ENCODE data around the gene CDH13. TPM values are rescaled to one million over a fixed set of nuclear protein-coding genes. Genes with fewer than 3 reads are reported as not detected.

Gene CDH13
- total RNA-seq, 2 donors from 2014 or later: 2.4 to 6.3 TPM

- H3K27me3 ChIP-seq: no peaks in the 10 kb centered on the region
- H3K9ac ChIP-seq (ENCODE audit: low read depth in 2 of 2, low read length in 2 of 2): no peak overlapping the region
- intact Hi-C loops (cut with DNase I): no loop called here
- H3K4me3 ChIP-seq: no peak overlapping the region
- H3K27ac ChIP-seq: no peak overlapping the region
- TF ChIP-seq CTCF (IDR thresholded peaks at IDR 0.05): no peak
- no peaks in the 10 kb centered on the region for H3K4me1 ChIP-seq
- H3K36me3 ChIP-seq: no peaks in the 10 kb centered on the region
- no peaks in the 10 kb centered on the region for H3K9me3 ChIP-seq
- no peak for DNase-seq
Observed at GRCh38 chr16:83390759-83391158, 764.0 kb downstream of the CDH13 start.

GRCh38 chr16:83392743-83393142, 766.0 kb downstream of the CDH13 start:
- Histone ChIP-seq H3K4me1 (no peaks in the 10 kb centered on the region), H3K9me3 (no peaks in the 10 kb centered on the region), H3K9ac (ENCODE audit: low read depth in 2 of 2, low read length in 2 of 2) (no peak overlapping the region), H3K27ac (no peak overlapping the region), H3K27me3 (no peaks in the 10 kb centered on the region), H3K4me3 (no peak overlapping the region), H3K36me3 (no peaks in the 10 kb centered on the region)
- intact Hi-C loops (cut with DNase I): no loop called here
- DNase-seq: no peak
- no peak for TF ChIP-seq CTCF (IDR thresholded peaks at IDR 0.05)

- Histone ChIP-seq H3K27me3 (no peaks in the 10 kb centered on the region), H3K4me3 (no peak overlapping the region), H3K9ac (ENCODE audit: low read depth in 2 of 2, low read length in 2 of 2) (no peak overlapping the region), H3K4me1 (no peaks in the 10 kb centered on the region), H3K36me3 (no peaks in the 10 kb centered on the region), H3K9me3 (no peaks in the 10 kb centered on the region), H3K27ac (no peak overlapping the region)
- intact Hi-C loops (cut with DNase I): no loop called here
- DNase-seq: no peak
- TF ChIP-seq CTCF (IDR thresholded peaks at IDR 0.05): no peak
Observed at GRCh38 chr16:83393196-83393981, 766.6 kb downstream of the CDH13 start.

GRCh38 chr16:83397601-83398291, 771.0 kb downstream of the CDH13 start:
- Histone ChIP-seq H3K27ac (no peak overlapping the region), H3K9me3 (no peaks in the 10 kb centered on the region), H3K27me3 (no peaks in the 10 kb centered on the region), H3K9ac (ENCODE audit: low read depth in 2 of 2, low read length in 2 of 2) (no peak overlapping the region), H3K4me3 (no peak overlapping the region), H3K36me3 (no peaks in the 10 kb centered on the region), H3K4me1 (no peaks in the 10 kb centered on the region)
- intact Hi-C loops (cut with DNase I): no loop called here
- DNase-seq: no peak
- TF ChIP-seq CTCF (IDR thresholded peaks at IDR 0.05): no peak

- intact Hi-C loops (cut with DNase I): no loop called here
- H3K36me3 ChIP-seq: no peaks in the 10 kb centered on the region
- no peaks in the 10 kb centered on the region for H3K9me3 ChIP-seq
- H3K4me3 ChIP-seq: no peak overlapping the region
- H3K9ac ChIP-seq (ENCODE audit: low read depth in 2 of 2, low read length in 2 of 2): no peak overlapping the region
- no peak overlapping the region for H3K27ac ChIP-seq
- H3K27me3 ChIP-seq: no peaks in the 10 kb centered on the region
- no peak for TF ChIP-seq CTCF (IDR thresholded peaks at IDR 0.05)
- no peak for DNase-seq
- no peaks in the 10 kb centered on the region for H3K4me1 ChIP-seq
Observed at GRCh38 chr16:83400234-83400633, 773.5 kb downstream of the CDH13 start.
